MM.1S (cell line): Measurements from ENCODE around the gene NFATC1.

Source experiments
- DNase-seq: peaks from one replicate; pipeline ENCODE4 v3.0.0-alpha.2; 2015
- H2AFZ ChIP-seq: fragments of 300-600 bp; sonication (generic); 2 replicates; pipeline ENCODE4 v1.6.0; 2016; ENCODE audit warnings: antibody characterized with exemption, low read length
- H3F3A ChIP-seq: fragments of 300-600 bp; sonication (generic); 2 replicates; pipeline ENCODE4 v1.6.1; 2016; ENCODE audit warnings: mild to moderate bottlenecking, antibody characterized with exemption, low read length, moderate library complexity, mixed read lengths; ENCODE audit not compliant: insufficient read depth
- H3K27ac ChIP-seq: fragments of 300-600 bp; sonication (generic); 2 replicates; pipeline ENCODE4 v1.5.1; 2016; ENCODE audit warnings: mild to moderate bottlenecking, low read length
- H3K27me3 ChIP-seq: fragments of 300-600 bp; sonication (generic); replicated peaks from 2 replicates; pipeline ENCODE4 v1.6.0; 2016; ENCODE audit warnings: low read length; ENCODE audit not compliant: insufficient read depth
- H3K36me3 ChIP-seq: fragments of 300-600 bp; sonication (generic); replicated peaks from 2 replicates; pipeline ENCODE4 v1.6.1; 2016; ENCODE audit warnings: mild to moderate bottlenecking, low read length, mixed read lengths; ENCODE audit not compliant: insufficient read depth
- H3K4me1 ChIP-seq: fragments of 300-600 bp; sonication (generic); 2 replicates; pipeline ENCODE4 v1.6.1; 2016; ENCODE audit warnings: low read length, mixed read lengths
- H3K4me2 ChIP-seq: fragments of 300-600 bp; sonication (generic); 2 replicates; pipeline ENCODE4 v1.6.0; 2016; ENCODE audit warnings: low read depth, low read length
- H3K4me3 ChIP-seq: fragments of 300-600 bp; sonication (generic); 2 replicates; pipeline ENCODE4 v1.5.1; 2016; ENCODE audit warnings: low read length, mixed read lengths
- H3K79me2 ChIP-seq: fragments of 300-600 bp; sonication (generic); 2 replicates; pipeline ENCODE4 v1.6.1; 2016; ENCODE audit warnings: mixed run types, low read length, mixed read lengths
- H3K9ac ChIP-seq: fragments of 300-600 bp; sonication (generic); 2 replicates; pipeline ENCODE4 v1.6.1; 2016; ENCODE audit warnings: low read length, mixed read lengths
- H3K9me2 ChIP-seq: fragments of 300-600 bp; sonication (generic); replicated peaks from 2 replicates; pipeline ENCODE4 v1.6.1; 2016; ENCODE audit warnings: mild to moderate bottlenecking, low read length, mixed read lengths; ENCODE audit not compliant: insufficient read depth
- H3K9me3 ChIP-seq: fragments of 300-600 bp; sonication (generic); replicated peaks from 2 replicates; pipeline ENCODE4 v1.6.1; 2016; ENCODE audit warnings: mild to moderate bottlenecking, low read length, mixed read lengths; ENCODE audit not compliant: insufficient read depth
- H4K20me1 ChIP-seq: fragments of 300-600 bp; sonication (generic); 2 replicates; pipeline ENCODE4 v1.6.1; 2016; ENCODE audit warnings: mild to moderate bottlenecking, low read length, moderate library complexity, mixed read lengths; ENCODE audit not compliant: insufficient read depth
- CTCF ChIP-seq: fragments of 300-600 bp; sonication (generic); IDR thresholded peaks from 2 replicates; pipeline ENCODE4 v1.5.1; 2016; ENCODE audit warnings: antibody characterized with exemption, low read length, mixed read lengths
- EZH2 ChIP-seq: fragments of 300-600 bp; sonication (generic); optimal IDR thresholded peaks from 2 replicates; pipeline ENCODE3; 2017; ENCODE audit warnings: low read depth, mild to moderate bottlenecking, antibody characterized with exemption, low read length, mixed read lengths
- EZH2phosphoT487 ChIP-seq: fragments of 300-600 bp; sonication (generic); IDR thresholded peaks from 2 replicates; pipeline ENCODE4 v1.6.1; 2018; ENCODE audit warnings: antibody characterized with exemption, low read length

Gene NFATC1

GRCh38 chr18:79378536-79379250 lies 17.0 kb upstream of the NFATC1 start:
- DNase-seq = peak; percentile 37
- H3K36me3 ChIP-seq = no peaks in the 10 kb centered on the region
- H3K79me2 ChIP-seq = no peaks in the 10 kb centered on the region
- H3K4me2 ChIP-seq = no peak overlapping the region
- no peak overlapping the region for H3K27ac ChIP-seq
- no peaks in the 10 kb centered on the region for H4K20me1 ChIP-seq
- H3K9me3 ChIP-seq = no peaks in the 10 kb centered on the region
- no peaks in the 10 kb centered on the region for H3K4me1 ChIP-seq
- no peaks in the 10 kb centered on the region for H3F3A ChIP-seq
- H3K4me3 ChIP-seq = no peak overlapping the region
- H3K27me3 ChIP-seq = no peaks in the 10 kb centered on the region
- no peak overlapping the region for H2AFZ ChIP-seq
- H3K9ac ChIP-seq = no peak overlapping the region
- peak; percentile 75 for TF ChIP-seq CTCF
- no peak for TF ChIP-seq EZH2phosphoT487
- H3K9me2 ChIP-seq = no peaks in the 10 kb centered on the region

- no peak for DNase-seq
- H3K9ac ChIP-seq = no peak overlapping the region
- H3K4me2 ChIP-seq = no peak overlapping the region
Observed at GRCh38 chr18:79379251-79379905, 16.4 kb upstream of the NFATC1 start.

GRCh38 chr18:79379931-79380815 lies 15.6 kb upstream of the NFATC1 start:
- Histone ChIP-seq H3K36me3 (no peaks in the 10 kb centered on the region), H3K79me2 (no peaks in the 10 kb centered on the region), H3K4me1 (no peaks in the 10 kb centered on the region), H3K4me2 (no peak overlapping the region), H3K27ac (no peak overlapping the region), H3F3A (no peaks in the 10 kb centered on the region), H2AFZ (no peak overlapping the region), H4K20me1 (no peaks in the 10 kb centered on the region), H3K9me2 (no peaks in the 10 kb centered on the region), H3K27me3 (no peaks in the 10 kb centered on the region), H3K4me3 (no peak overlapping the region), H3K9me3 (no peaks in the 10 kb centered on the region), H3K9ac (no peak overlapping the region)
- DNase-seq = no peak
- TF ChIP-seq EZH2 (no peak), CTCF (no peak), EZH2phosphoT487 (no peak)

More at GRCh38 chr18:79379251-79379905, 16.4 kb upstream of the NFATC1 start:
- Histone ChIP-seq H3F3A (no peaks in the 10 kb centered on the region), H2AFZ (no peak overlapping the region), H3K27me3 (no peaks in the 10 kb centered on the region), H3K4me3 (no peak overlapping the region), H3K27ac (no peak overlapping the region), H3K4me1 (no peaks in the 10 kb centered on the region), H4K20me1 (no peaks in the 10 kb centered on the region), H3K79me2 (no peaks in the 10 kb centered on the region), H3K36me3 (no peaks in the 10 kb centered on the region), H3K9me3 (no peaks in the 10 kb centered on the region), H3K9me2 (no peaks in the 10 kb centered on the region)
- TF ChIP-seq EZH2 (no peak), EZH2phosphoT487 (no peak), CTCF (no peak)
